Left ventricle myocardium inferior (tissue), 1 donor: ENCODE measurements around the gene WDR59. TPM values are rescaled to one million over a fixed set of nuclear protein-coding genes. Genes with fewer than 3 reads are reported as not detected.
"Not testable (repeated sequence)": the region's sequence is repeated elsewhere in the genome, so short reads cannot be mapped to it uniquely, and the experiment has no call there.

Experiments
- DNase-seq: peaks from one replicate; pipeline ENCODE4 v3.0.0-alpha.2; 2020
- H3K27ac ChIP-seq: fragments of 200-600 bp; replicated peaks from 2 replicates; pipeline ENCODE4 v1.8.0; 2021
- H3K27me3 ChIP-seq: fragments of 200-600 bp; 2 replicates; pipeline ENCODE4 v1.8.0; 2021; ENCODE audit warnings: low read depth
- H3K36me3 ChIP-seq: fragments of 200-600 bp; 2 replicates; pipeline ENCODE4 v1.8.0; 2021
- H3K4me1 ChIP-seq: fragments of 200-600 bp; 2 replicates; pipeline ENCODE4 v1.8.0; 2021
- H3K4me3 ChIP-seq: fragments of 200-600 bp; 2 replicates; pipeline ENCODE4 v1.8.0; 2021; ENCODE audit warnings: mild to moderate bottlenecking, moderate library complexity
- H3K9me3 ChIP-seq: fragments of 200-600 bp; replicated peaks from 2 replicates; pipeline ENCODE4 v1.8.0; 2021
- CTCF ChIP-seq: fragments of 200-600 bp; IDR thresholded peaks from 2 replicates; pipeline ENCODE4 v1.8.0; 2021; ENCODE audit warnings: antibody characterized with exemption, mild to moderate bottlenecking, borderline replicate concordance
- intact Hi-C: fragments of 100-400 bp; cut with micrococcal nuclease; formaldehyde crosslinking; loops from one replicate; pipeline ENCODE4 v1.11.0; 2022
- total RNA-seq: library from RNA; stranded (reverse); fragmentation: NEBNext Ultra II Directional; extraction: Animal tissue kit (Norgen Biotek cat#: 25700); gene quantifications from one replicate; pipeline ENCODE4 v1.2.1, GENCODE V29; 2021
- donor health status: DM: no; HTN: yes; CAD: no; lungs with severe emphysema.

Gene WDR59
- total RNA-seq, 1 donor from 2014 or later = 52.5 TPM

GRCh38 chr16:75014318-75014717, 29.4 kb upstream of the WDR59 start:
- Histone ChIP-seq H3K4me1 (peaks cover 73% of the 10 kb centered on the region), H3K9me3 (no peaks in the 10 kb centered on the region), H3K36me3 (no peaks in the 10 kb centered on the region), H3K4me3 (no peak overlapping the region), H3K27ac (no peak overlapping the region), H3K27me3 (no peaks in the 10 kb centered on the region)
- no peak for DNase-seq
- no peak for TF ChIP-seq CTCF
- intact Hi-C loops = no loop called here

GRCh38 chr16:75013123-75013522, 28.2 kb upstream of the WDR59 start:
- H3K27me3 ChIP-seq, H3K9me3 ChIP-seq, H3K4me3 ChIP-seq, DNase-seq, H3K36me3 ChIP-seq, intact Hi-C loops: not testable (repeated sequence)
- peaks cover 67% of the 10 kb centered on the region for H3K4me1 ChIP-seq
- peak overlapping the region; percentile 80 for H3K27ac ChIP-seq

GRCh38 chr16:75012380-75013081, 27.6 kb upstream of the WDR59 start:
- Histone ChIP-seq H3K36me3 (no peaks in the 10 kb centered on the region), H3K4me3 (peak overlapping the region; percentile 32), H3K27ac (peak overlapping the region; percentile 80), H3K9me3 (no peaks in the 10 kb centered on the region), H3K4me1 (peaks cover 68% of the 10 kb centered on the region), H3K27me3 (no peaks in the 10 kb centered on the region)
- TF ChIP-seq CTCF = no peak
- DNase-seq = no peak
- intact Hi-C loops = no loop called here

- Histone ChIP-seq H3K36me3 (no peaks in the 10 kb centered on the region), H3K27ac (peak overlapping the region; percentile 80), H3K27me3 (no peaks in the 10 kb centered on the region), H3K9me3 (no peaks in the 10 kb centered on the region), H3K4me3 (peak overlapping the region; percentile 32), H3K4me1 (peaks cover 65% of the 10 kb centered on the region)
- TF ChIP-seq CTCF = no peak
- intact Hi-C loops = no loop called here
- DNase-seq = no peak
These were observed 26.8 kb upstream of the WDR59 start for GRCh38 chr16:75011634-75012307.

GRCh38 chr16:75010427-75010826, 25.5 kb upstream of the WDR59 start:
- H3K36me3 ChIP-seq = no peaks in the 10 kb centered on the region
- H3K4me3 ChIP-seq = no peak overlapping the region
- H3K27ac ChIP-seq = no peak overlapping the region
- H3K9me3 ChIP-seq = no peaks in the 10 kb centered on the region
- intact Hi-C loops = no loop called here
- no peak for DNase-seq
- TF ChIP-seq CTCF = no peak
- H3K27me3 ChIP-seq = no peaks in the 10 kb centered on the region
- peaks cover 74% of the 10 kb centered on the region for H3K4me1 ChIP-seq

- H3K9me3 ChIP-seq = no peaks in the 10 kb centered on the region
- no peaks in the 10 kb centered on the region for H3K27me3 ChIP-seq
- no peak for DNase-seq
- H3K4me3 ChIP-seq = no peak overlapping the region
- TF ChIP-seq CTCF = no peak
- no peak overlapping the region for H3K27ac ChIP-seq
- intact Hi-C loops = no loop called here
- peaks cover 71% of the 10 kb centered on the region for H3K4me1 ChIP-seq
- no peaks in the 10 kb centered on the region for H3K36me3 ChIP-seq
These were observed 22.5 kb upstream of the WDR59 start for GRCh38 chr16:75007443-75007842.
